ENCODE results near the gene STEAP3.

Gene STEAP3

GRCh38 chr2:119228964-119229363 lies 5.3 kb downstream of the STEAP3 start:
- in situ Hi-C loops (cut with HindIII; ENCODE audit: low sequenced_read_pairs), result no loop called here
- no peak for TF ChIP-seq CTCF (IDR thresholded peaks at IDR 0.05; ENCODE audit: low read depth, low read length)
- H3K4me3 ChIP-seq (ENCODE audit: low read depth, low read length), result no peak overlapping the region
- DNase-seq (ENCODE audit: low read depth, low spot score), result no peak

DNA sequence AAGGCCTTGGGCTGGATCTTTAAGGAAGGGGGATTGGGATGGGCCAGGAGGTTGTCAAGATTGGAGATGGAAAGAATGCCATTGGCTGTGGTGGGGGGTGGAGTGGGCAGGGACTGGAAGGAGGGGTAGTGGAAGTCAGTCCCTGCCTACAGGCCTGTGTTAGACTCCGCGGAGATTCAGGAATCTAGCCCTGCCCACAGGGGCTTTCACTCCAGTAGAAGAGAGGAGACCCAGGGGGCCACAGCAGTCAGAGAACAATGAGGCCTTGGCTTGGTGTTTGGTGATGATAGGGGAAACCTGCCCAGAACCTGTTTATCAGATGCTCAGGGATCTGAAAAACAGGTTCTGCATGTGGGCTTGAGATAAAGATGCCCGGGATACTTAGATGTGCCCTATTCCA lies 6.1 kb downstream of the STEAP3 start:
- in situ Hi-C loops (cut with HindIII; ENCODE audit: low sequenced_read_pairs), result no loop called here
- no peak for TF ChIP-seq CTCF (IDR thresholded peaks at IDR 0.05; ENCODE audit: low read depth, low read length)
- H3K4me3 ChIP-seq (ENCODE audit: low read depth, low read length), result no peak overlapping the region
- no peak for DNase-seq (ENCODE audit: low read depth, low spot score)

DNA sequence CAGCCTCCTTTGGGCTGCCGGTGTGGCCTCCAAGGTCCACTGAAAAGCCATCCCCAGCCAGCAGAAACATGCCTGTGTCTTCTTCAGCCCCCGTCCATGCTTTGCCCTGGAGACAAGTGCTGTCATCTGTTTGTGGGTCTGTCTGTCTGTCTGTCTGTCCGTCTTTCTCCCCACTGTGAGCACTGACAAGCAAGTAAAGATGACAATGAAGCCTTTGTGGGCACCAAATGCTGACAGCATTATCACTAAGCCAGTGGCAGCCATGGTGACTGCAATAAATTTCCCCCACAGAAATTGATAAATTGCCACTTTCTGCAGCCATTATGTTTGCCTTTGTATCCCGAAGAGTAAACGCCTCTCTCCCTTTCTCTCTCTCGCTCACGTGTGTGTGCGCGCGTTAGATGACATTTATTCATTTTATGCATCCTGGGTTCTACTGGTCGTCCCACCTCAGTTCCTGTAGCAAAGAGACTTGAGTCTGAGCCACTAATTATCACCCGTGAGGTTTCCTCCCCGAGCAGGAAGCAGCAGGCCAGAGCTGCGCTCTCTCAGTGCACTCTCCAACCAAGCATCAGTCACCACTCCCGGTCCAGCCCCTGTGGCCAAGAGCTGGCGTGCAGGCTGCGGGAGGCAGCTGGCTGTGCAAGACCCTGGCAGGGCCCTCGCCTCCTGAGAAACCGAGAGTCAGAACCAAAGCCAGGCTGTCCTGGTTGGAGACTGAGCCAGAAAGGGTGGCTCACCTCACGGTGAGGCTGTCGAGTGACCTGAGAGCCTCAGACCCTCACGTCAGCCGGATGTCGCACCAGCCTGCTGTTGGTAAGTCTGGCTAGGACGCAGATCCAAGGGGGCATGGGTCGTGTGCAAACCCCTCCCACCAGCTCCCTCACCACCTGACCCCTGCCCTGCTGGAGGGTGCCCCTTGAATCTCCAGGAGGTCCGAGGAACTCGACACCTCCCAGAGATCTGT lies 6.9 kb downstream of the STEAP3 start:
- peak; percentile 11 for TF ChIP-seq CTCF (IDR thresholded peaks at IDR 0.05; ENCODE audit: low read depth, low read length)
- peak; percentile 81 for DNase-seq (ENCODE audit: low read depth, low spot score)
- in situ Hi-C loops (cut with HindIII; ENCODE audit: low sequenced_read_pairs), result no loop called here
- peak overlapping the region; percentile 2 for H3K4me3 ChIP-seq (ENCODE audit: low read depth, low read length)

DNA sequence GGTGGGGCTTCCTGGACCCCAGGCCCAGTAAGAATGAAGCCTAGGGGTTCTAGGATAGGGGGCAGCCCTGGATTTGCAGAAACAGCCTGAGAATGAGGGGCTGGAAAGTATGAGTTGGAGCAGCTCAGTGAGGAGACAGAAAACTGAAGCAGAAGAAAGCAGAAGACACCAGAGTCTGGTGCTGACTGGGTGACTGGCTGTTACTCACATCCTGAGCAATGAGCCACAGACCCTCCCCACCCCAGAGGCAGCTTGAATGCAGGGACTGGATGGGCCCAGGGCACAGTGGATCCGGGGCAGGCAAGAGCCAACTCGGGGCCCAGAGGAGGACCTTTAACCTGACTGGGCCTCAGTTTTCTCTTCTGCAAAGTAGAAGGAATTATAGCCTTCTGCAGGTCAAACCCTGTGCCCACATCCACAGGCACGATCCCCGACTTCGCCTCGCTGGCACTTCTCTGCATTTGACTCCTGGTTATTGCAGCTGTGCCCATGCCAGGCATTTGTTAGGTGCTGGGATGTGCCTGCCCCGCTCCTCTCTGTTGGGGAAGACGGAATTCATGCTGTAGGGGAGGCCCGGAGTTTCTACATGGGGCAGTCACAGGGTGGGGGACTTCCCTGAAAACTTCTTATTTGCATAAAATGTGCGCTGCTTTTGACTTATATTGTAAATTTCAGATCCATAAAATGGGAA lies 8.5 kb downstream of the STEAP3 start:
- peak; percentile 57 for DNase-seq (ENCODE audit: low read depth, low spot score)
- H3K4me3 ChIP-seq (ENCODE audit: low read depth, low read length), result no peak overlapping the region
- TF ChIP-seq CTCF (IDR thresholded peaks at IDR 0.05; ENCODE audit: low read depth, low read length), result no peak
- in situ Hi-C loops (cut with HindIII; ENCODE audit: low sequenced_read_pairs), result no loop called here

- H3K4me3 ChIP-seq (ENCODE audit: low read depth, low read length), result no peak overlapping the region
- DNase-seq (ENCODE audit: low read depth, low spot score), result no peak
- in situ Hi-C loops (cut with HindIII; ENCODE audit: low sequenced_read_pairs), result no loop called here
- TF ChIP-seq CTCF (IDR thresholded peaks at IDR 0.05; ENCODE audit: low read depth, low read length), result no peak
These were observed 9.0 kb downstream of the STEAP3 start for GRCh38 chr2:119232666-119232993.

DNA sequence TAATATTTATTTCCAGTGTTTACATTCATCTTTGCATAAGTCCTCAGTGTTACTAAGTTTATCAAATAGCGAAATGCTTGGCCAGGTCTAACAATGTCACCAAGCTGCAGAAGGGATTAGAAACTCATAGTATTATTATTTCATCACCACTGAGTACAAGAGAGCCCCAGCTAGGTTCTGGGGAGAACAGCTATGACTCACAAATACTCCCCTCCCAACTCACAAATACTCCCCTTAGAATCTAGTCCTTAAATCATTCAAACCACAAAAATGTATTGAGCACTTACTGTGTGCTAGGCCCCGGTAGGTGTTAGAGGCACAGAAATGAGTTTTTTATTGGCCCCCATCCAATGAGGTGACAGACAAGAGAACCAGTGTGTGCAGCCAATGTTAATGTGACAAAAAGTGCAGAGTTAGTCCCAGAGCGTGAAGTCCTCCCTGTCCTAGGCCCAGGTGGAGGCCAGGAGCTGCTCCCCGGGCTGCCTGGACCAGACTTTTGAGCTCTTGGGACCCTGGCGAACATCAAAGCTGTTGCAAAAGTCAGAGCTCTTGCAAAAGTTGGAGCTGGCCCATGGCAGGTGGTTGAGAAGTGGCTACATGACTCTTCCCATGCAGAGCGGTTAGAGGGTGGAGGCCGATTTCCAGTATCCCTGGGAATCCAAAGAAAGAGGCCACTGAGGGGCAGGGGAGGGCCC lies 9.8 kb downstream of the STEAP3 start:
- TF ChIP-seq CTCF (IDR thresholded peaks at IDR 0.05; ENCODE audit: low read depth, low read length), result no peak
- in situ Hi-C loops (cut with HindIII; ENCODE audit: low sequenced_read_pairs), result no loop called here
- DNase-seq (ENCODE audit: low read depth, low spot score), result peak; percentile 53
- no peak overlapping the region for H3K4me3 ChIP-seq (ENCODE audit: low read depth, low read length)

All from astrocyte of the spinal cord (primary cell).